Frontal cortex (tissue), 1 donor: ENCODE data around the gene VPS8. TPM values are rescaled to one million over a fixed set of nuclear protein-coding genes. Genes with fewer than 3 reads are reported as not detected.

Source experiments
- total RNA-seq: library from RNA; depleted of rRNA; stranded (reverse); fragments of >200 nt; gene quantifications from one replicate; pipeline ENCODE4 v1.2.3, GENCODE V29; 2014

VPS8 gene
- total RNA-seq, 1 donor from 2014 or later, result 145 TPM

Other genes starting within 250 kb of the VPS8 start
- gene MAGEF1, start 100.1 kb upstream of the VPS8 start, total RNA-seq, result 46.9 TPM